GM19240 (cell line): ENCODE results near the gene TMEM121B.
"Not testable (repeated sequence)": the region's sequence is repeated elsewhere in the genome, so short reads cannot be mapped to it uniquely, and the experiment has no call there.

Experiments used
- DNase-seq: peaks from one replicate; pipeline ENCODE4 v3.0.0; 2011; ENCODE audit warnings: low spot score; ENCODE audit not compliant: insufficient read length

TMEM121B gene

GRCh38 chr22:17121233-17122195, at the start of gene TMEM121B:
TSS of gene TMEM121B (minus strand) at chr22:17121360. CDS start at chr22:17121127, 233 bp downstream.
- no peak for DNase-seq

- DNase-seq = no peak
Measured at GRCh38 chr22:17167486-17167885, 46.3 kb upstream of the TMEM121B start.

- no peak for DNase-seq
Measured at GRCh38 chr22:17164392-17165024, 43.3 kb upstream of the TMEM121B start.

- no peak for DNase-seq
Measured at GRCh38 chr22:17162731-17163130, 41.6 kb upstream of the TMEM121B start.

GRCh38 chr22:17161991-17162390, 40.8 kb upstream of the TMEM121B start:
- DNase-seq = no peak

GRCh38 chr22:17159504-17159951, 38.4 kb upstream of the TMEM121B start:
- no peak for DNase-seq

- peak; percentile 78 for DNase-seq
Measured at GRCh38 chr22:17158568-17159503, 37.7 kb upstream of the TMEM121B start, which contains the start of gene HDHD5. TSS of gene HDHD5 (minus strand) at chr22:17159277. CDS start at chr22:17159251, 26 bp downstream.

- DNase-seq = no peak
Measured at GRCh38 chr22:17158176-17158567, 37.0 kb upstream of the TMEM121B start.

GRCh38 chr22:17157714-17158113, 36.6 kb upstream of the TMEM121B start:
- no peak for DNase-seq

- DNase-seq = no peak
Measured at GRCh38 chr22:17155941-17156340, 34.8 kb upstream of the TMEM121B start.

- DNase-seq = no peak
Measured at GRCh38 chr22:17152971-17153370, 31.8 kb upstream of the TMEM121B start.

- DNase-seq = no peak
Measured at GRCh38 chr22:17152340-17152739, 31.2 kb upstream of the TMEM121B start.

GRCh38 chr22:17149076-17149815, 28.1 kb upstream of the TMEM121B start:
- no peak for DNase-seq

GRCh38 chr22:17147458-17147857, 26.3 kb upstream of the TMEM121B start:
- not testable (repeated sequence) for DNase-seq

GRCh38 chr22:17145021-17145680, 24.0 kb upstream of the TMEM121B start:
- DNase-seq = no peak

- DNase-seq = no peak
Measured at GRCh38 chr22:17143826-17144225, 22.7 kb upstream of the TMEM121B start.

GRCh38 chr22:17143101-17143500, 21.9 kb upstream of the TMEM121B start:
- no peak for DNase-seq

- DNase-seq = no peak
Measured at GRCh38 chr22:17140826-17141766, 19.9 kb upstream of the TMEM121B start.

- no peak for DNase-seq
Measured at GRCh38 chr22:17140022-17140421, 18.9 kb upstream of the TMEM121B start.
